Measurements from ENCODE around the gene SMC6.

DNA sequence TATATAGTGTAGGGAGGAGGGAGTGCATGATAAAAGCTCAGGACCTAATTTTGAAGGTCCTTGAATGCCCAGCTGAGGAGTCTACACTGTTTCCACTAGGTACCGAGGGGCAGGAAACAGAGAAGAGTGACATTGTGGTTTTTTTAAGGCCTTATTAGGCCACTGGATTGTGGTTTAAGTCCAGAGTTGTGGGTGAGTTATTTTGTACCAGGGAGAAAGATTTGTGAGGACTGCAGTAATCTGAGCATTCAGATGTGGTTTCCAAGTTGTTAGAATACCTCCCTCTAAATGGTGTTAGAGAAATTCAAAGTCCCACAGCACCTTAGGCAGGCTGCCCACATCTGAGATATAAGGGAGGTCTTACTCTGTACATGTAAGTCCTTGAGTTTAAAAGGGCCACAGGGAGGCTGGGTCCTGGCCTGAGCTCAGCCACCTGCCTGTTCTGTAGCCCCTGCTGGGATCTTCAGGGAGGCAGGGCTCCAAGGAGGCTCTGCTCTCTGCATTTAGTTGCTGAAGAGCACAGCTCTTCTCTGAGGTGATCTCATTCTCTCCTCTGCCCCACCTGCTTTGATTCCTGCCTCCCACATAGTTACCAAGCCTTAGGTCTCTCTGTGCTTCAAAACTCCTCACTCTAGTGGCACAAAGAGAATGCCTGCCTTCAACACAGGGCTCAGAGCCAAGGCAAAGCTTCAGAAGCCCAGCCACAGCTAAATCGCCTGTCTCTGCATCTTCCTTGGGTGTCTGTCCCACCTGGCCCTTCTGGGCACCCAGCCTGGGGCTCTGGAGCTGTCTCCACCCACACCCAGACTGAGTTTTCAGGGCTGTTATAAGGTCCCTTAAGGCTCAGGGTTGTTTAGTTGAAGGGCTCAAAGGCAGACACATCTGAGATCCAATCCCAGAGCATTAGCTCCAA is 125.0 kb downstream of the SMC6 start:
- TF ChIP-seq, protein P1, sequence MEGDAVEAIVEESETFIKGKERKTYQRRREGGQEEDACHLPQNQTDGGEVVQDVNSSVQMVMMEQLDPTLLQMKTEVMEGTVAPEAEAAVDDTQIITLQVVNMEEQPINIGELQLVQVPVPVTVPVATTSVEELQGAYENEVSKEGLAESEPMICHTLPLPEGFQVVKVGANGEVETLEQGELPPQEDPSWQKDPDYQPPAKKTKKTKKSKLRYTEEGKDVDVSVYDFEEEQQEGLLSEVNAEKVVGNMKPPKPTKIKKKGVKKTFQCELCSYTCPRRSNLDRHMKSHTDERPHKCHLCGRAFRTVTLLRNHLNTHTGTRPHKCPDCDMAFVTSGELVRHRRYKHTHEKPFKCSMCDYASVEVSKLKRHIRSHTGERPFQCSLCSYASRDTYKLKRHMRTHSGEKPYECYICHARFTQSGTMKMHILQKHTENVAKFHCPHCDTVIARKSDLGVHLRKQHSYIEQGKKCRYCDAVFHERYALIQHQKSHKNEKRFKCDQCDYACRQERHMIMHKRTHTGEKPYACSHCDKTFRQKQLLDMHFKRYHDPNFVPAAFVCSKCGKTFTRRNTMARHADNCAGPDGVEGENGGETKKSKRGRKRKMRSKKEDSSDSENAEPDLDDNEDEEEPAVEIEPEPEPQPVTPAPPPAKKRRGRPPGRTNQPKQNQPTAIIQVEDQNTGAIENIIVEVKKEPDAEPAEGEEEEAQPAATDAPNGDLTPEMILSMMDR (IDR thresholded peaks at IDR 0.05; ENCODE audit: low read depth, low read length), result no peak
- TF ChIP-seq EZH2phosphoT487 (IDR thresholded peaks at IDR 0.05; ENCODE audit: low read depth), result no peak

Measured in OCI-LY3 (cell line).